Measurements from ENCODE around the gene PPIE. TPM values are rescaled to one million over a fixed set of nuclear protein-coding genes. Genes with fewer than 3 reads are reported as not detected.
A peak's percentile ranks its signal among the peaks of the same experiment; 100 is the strongest.
"Not testable (repeated sequence)": the region's sequence is repeated elsewhere in the genome, so short reads cannot be mapped to it uniquely, and the experiment has no call there.

Gene PPIE
- total and polyA plus RNA-seq, 2 experiments from 2014 or later: 19.9 to 68.0 TPM

- no peaks in the 10 kb centered on the region for H3K79me2 ChIP-seq (ENCODE audit: insufficient read depth)
- TF ChIP-seq EZH2phosphoT487 (IDR thresholded peaks at IDR 0.05; ENCODE audit: insufficient read depth, low read depth): no peak
- peak; percentile 27 for TF ChIP-seq EZH2 (IDR thresholded peaks at IDR 0.05; ENCODE audit: insufficient read depth, poor library complexity, severe bottlenecking)
- H3K9me2 ChIP-seq (ENCODE audit: insufficient read depth): no peaks in the 10 kb centered on the region
- H3K4me1 ChIP-seq (ENCODE audit: insufficient read depth): no peaks in the 10 kb centered on the region
- no peaks in the 10 kb centered on the region for H3K9me3 ChIP-seq (ENCODE audit: low read depth)
- no peaks in the 10 kb centered on the region for H4K20me1 ChIP-seq (ENCODE audit: insufficient read depth)
- no peak overlapping the region for H3K27ac ChIP-seq
- 31 to 36% methylated on average over 15 of the region's 15 CpGs for WGBS, 2 experiments (ENCODE audit: low coverage in 1 of 2, low lambda C conversion rate in 2 of 2, missing lambda C conversion rate in 2 of 2)
- DNase-seq: no peak
- no peak overlapping the region for H3K4me2 ChIP-seq (ENCODE audit: unreplicated experiment)
- no peak overlapping the region for H2AFZ ChIP-seq
- no peak overlapping the region for H3K4me3 ChIP-seq
- H3F3A ChIP-seq (ENCODE audit: insufficient read depth): no peaks in the 10 kb centered on the region
- in situ Hi-C loops (cut with MboI): no loop called here
- no peak overlapping the region for H3K9ac ChIP-seq
- no peaks in the 10 kb centered on the region for H3K36me3 ChIP-seq (ENCODE audit: low read depth)
- peaks cover 34% of the 10 kb centered on the region for H3K27me3 ChIP-seq (replicated peaks; ENCODE audit: insufficient read depth)
These were observed 51.0 kb downstream of the PPIE start for GRCh38 chr1:39789571-39790110.

GRCh38 chr1:39791838-39792237 is 53.2 kb downstream of the PPIE start:
- TF ChIP-seq EZH2phosphoT487 (IDR thresholded peaks at IDR 0.05; ENCODE audit: insufficient read depth, low read depth): no peak
- Histone ChIP-seq H3K4me1 (ENCODE audit: insufficient read depth) (no peaks in the 10 kb centered on the region), H3K36me3 (ENCODE audit: low read depth) (no peaks in the 10 kb centered on the region), H3K9me3 (ENCODE audit: low read depth) (no peaks in the 10 kb centered on the region), H3K27ac (no peak overlapping the region), H3K4me2 (ENCODE audit: unreplicated experiment) (no peak overlapping the region), H2AFZ (no peak overlapping the region), H3F3A (ENCODE audit: insufficient read depth) (no peaks in the 10 kb centered on the region), H3K4me3 (no peak overlapping the region), H3K27me3 (replicated peaks; ENCODE audit: insufficient read depth) (peaks cover 34% of the 10 kb centered on the region), H3K9ac (no peak overlapping the region), H4K20me1 (ENCODE audit: insufficient read depth) (no peaks in the 10 kb centered on the region), H3K79me2 (ENCODE audit: insufficient read depth) (no peaks in the 10 kb centered on the region), H3K9me2 (ENCODE audit: insufficient read depth) (no peaks in the 10 kb centered on the region)
- WGBS, 2 experiments (ENCODE audit: low coverage in 1 of 2, low lambda C conversion rate in 2 of 2, missing lambda C conversion rate in 2 of 2): 66 to 79% methylated on average over 2 of the region's 2 CpGs
- no peak for DNase-seq
- in situ Hi-C loops (cut with MboI): no loop called here

DNA sequence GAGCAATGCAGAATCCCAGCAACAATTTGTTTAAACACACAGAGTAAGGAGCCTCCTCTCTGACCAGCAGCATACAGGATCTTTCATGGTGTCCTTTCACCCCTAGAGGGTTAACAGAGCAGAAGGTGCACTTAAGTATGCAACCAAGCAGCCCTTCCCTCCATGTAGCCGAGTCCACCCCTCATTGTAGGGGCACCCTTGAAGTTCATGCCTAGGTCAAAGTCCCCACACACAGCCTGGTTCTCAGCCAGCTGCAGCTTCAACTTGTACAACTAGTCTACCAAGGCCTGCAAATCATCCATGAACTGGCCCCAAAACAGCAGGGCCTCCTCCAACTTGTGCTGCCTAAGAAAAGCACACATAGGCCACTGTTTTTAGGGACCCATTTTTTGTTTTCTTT is 57.0 kb downstream of the PPIE start:
- Histone ChIP-seq H3K36me3 (ENCODE audit: low read depth) (no peaks in the 10 kb centered on the region), H3K9me2 (ENCODE audit: insufficient read depth) (no peaks in the 10 kb centered on the region), H3K27ac (no peak overlapping the region), H3K79me2 (ENCODE audit: insufficient read depth) (no peaks in the 10 kb centered on the region), H3F3A (ENCODE audit: insufficient read depth) (peaks cover 5% of the 10 kb centered on the region), H3K9ac (no peak overlapping the region), H3K4me3 (no peak overlapping the region), H3K4me1 (ENCODE audit: insufficient read depth) (peaks cover 6% of the 10 kb centered on the region), H4K20me1 (ENCODE audit: insufficient read depth) (no peaks in the 10 kb centered on the region), H3K9me3 (ENCODE audit: low read depth) (no peaks in the 10 kb centered on the region), H3K4me2 (ENCODE audit: unreplicated experiment) (no peak overlapping the region), H3K27me3 (replicated peaks; ENCODE audit: insufficient read depth) (0 out of 2 replicates have a peak, but pooled peaks cover 11% of the 10 kb centered on the region), H2AFZ (no peak overlapping the region)
- in situ Hi-C loops (cut with MboI): no loop called here
- WGBS, 2 experiments (ENCODE audit: low coverage in 1 of 2, low lambda C conversion rate in 2 of 2, missing lambda C conversion rate in 2 of 2): 0 to 7% methylated on average over 1 of the region's 1 CpG
- no peak for TF ChIP-seq EZH2phosphoT487 (IDR thresholded peaks at IDR 0.05; ENCODE audit: insufficient read depth, low read depth)
- TF ChIP-seq EZH2 (IDR thresholded peaks at IDR 0.05; ENCODE audit: insufficient read depth, poor library complexity, severe bottlenecking): no peak
- no peak for DNase-seq

- peak; percentile 88 for DNase-seq
- H3K9me3 ChIP-seq (ENCODE audit: low read depth); in situ Hi-C loops (cut with MboI); H4K20me1 ChIP-seq (ENCODE audit: insufficient read depth); H3K4me1 ChIP-seq (ENCODE audit: insufficient read depth); H3K4me2 ChIP-seq (ENCODE audit: unreplicated experiment); H3K36me3 ChIP-seq (ENCODE audit: low read depth); H3K79me2 ChIP-seq (ENCODE audit: insufficient read depth); H3K27me3 ChIP-seq (replicated peaks; ENCODE audit: insufficient read depth); H3K4me3 ChIP-seq; H3K9me2 ChIP-seq (ENCODE audit: insufficient read depth); H3F3A ChIP-seq (ENCODE audit: insufficient read depth): not testable (repeated sequence)
- peak overlapping the region; percentile 25; the same call in 1 of the 2 replicates for H3K27ac ChIP-seq
- WGBS, 2 experiments (ENCODE audit: low coverage in 1 of 2, low lambda C conversion rate in 2 of 2, missing lambda C conversion rate in 2 of 2): 40 to 43% methylated on average over 17 to 22 of the region's 26 CpGs
- H3K9ac ChIP-seq: 0 out of 2 replicates have a peak overlapping the region, but pooled peaks have one; percentile 35
- peak overlapping the region; percentile 78 for H2AFZ ChIP-seq
These were observed 60.4 kb downstream of the PPIE start for GRCh38 chr1:39798859-39799769.

Data from GM23248 (cell line).